GM12878 (cell line): ENCODE results near the gene RASGRP2. TPM values are rescaled to one million over a fixed set of nuclear protein-coding genes. Genes with fewer than 3 reads are reported as not detected.

ENCODE experiments used
- CREB1 ChIP-seq: IDR thresholded peaks from 2 replicates; pipeline ENCODE4 v1.6.1; 2012; ENCODE audit warnings: low read depth, mild to moderate bottlenecking, inconsistent platforms
- IRF4 ChIP-seq: IDR thresholded peaks from 2 replicates; pipeline ENCODE4 v1.6.1; 2011; ENCODE audit warnings: low read depth, low read length
- MEF2B ChIP-seq: fragments of 450-650 bp; IDR thresholded peaks from 2 replicates; pipeline ENCODE4 v1.6.1; 2018; ENCODE audit warnings: mild to moderate bottlenecking, moderate library complexity; ENCODE audit not compliant: partially characterized antibody, poor library complexity, severe bottlenecking
- MTA2 ChIP-seq: fragments of 450-650 bp; IDR thresholded peaks from 2 replicates; pipeline ENCODE4 v1.6.1; 2016; ENCODE audit warnings: low read depth, mild to moderate bottlenecking, moderate library complexity
- MXI1 ChIP-seq: fragments of 150-350 bp; IDR thresholded peaks from 2 replicates; pipeline ENCODE4 v1.6.1; 2011; ENCODE audit warnings: low read depth, mild to moderate bottlenecking, inconsistent platforms, low read length, improper control_type of control experiment
- NBN ChIP-seq: fragments of 450-650 bp; IDR thresholded peaks from 2 replicates; pipeline ENCODE4 v1.6.1; 2016
- RAD21 ChIP-seq: IDR thresholded peaks from 2 replicates; pipeline ENCODE4 v1.6.1; 2011; ENCODE audit warnings: mild to moderate bottlenecking, low read depth, low read length, moderate library complexity; ENCODE audit not compliant: insufficient read depth
- RELA ChIP-seq: fragments of 450-650 bp; IDR thresholded peaks from 2 replicates; pipeline ENCODE4 v1.8.0; 2014; ENCODE audit warnings: borderline replicate concordance; ENCODE audit not compliant: partially characterized antibody
- SP1 ChIP-seq: IDR thresholded peaks from one replicate; pipeline ENCODE4 v1.6.1; 2011; ENCODE audit warnings: low read depth, low read length
- STAT1 ChIP-seq: fragments of 450-650 bp; conservative IDR thresholded peaks from 2 replicates; pipeline ENCODE4 v1.6.1; 2014; ENCODE audit warnings: antibody characterized with exemption, mild to moderate bottlenecking
- TAF1 ChIP-seq: IDR thresholded peaks from 2 replicates; pipeline ENCODE4 v1.6.1; 2011; ENCODE audit warnings: mild to moderate bottlenecking, low read depth, low read length, borderline replicate concordance
- TARDBP ChIP-seq: IDR thresholded peaks from 2 replicates; pipeline ENCODE4 v1.6.1; 2016; ENCODE audit warnings: borderline replicate concordance
- WRNIP1 ChIP-seq: IDR thresholded peaks from 2 replicates; pipeline ENCODE4 v1.6.1; 2011; ENCODE audit warnings: low read depth, low read length, improper control_type of control experiment, borderline replicate concordance
- ZNF217 ChIP-seq: fragments of 450-650 bp; IDR thresholded peaks from 2 replicates; pipeline ENCODE4 v1.6.1; 2017; ENCODE audit warnings: antibody characterized with exemption, mild to moderate bottlenecking
- ZNF384 ChIP-seq: IDR thresholded peaks from 2 replicates; pipeline ENCODE4 v1.6.1; 2012; ENCODE audit warnings: low read depth, mild to moderate bottlenecking, low read length, improper control_type of control experiment, borderline replicate concordance
- polyA plus RNA-seq, 11 experiments: library from polyadenylated mRNA; depleted of rRNA in 4 of 11; unstranded in 6 of 11; stranded (reverse) in 5 of 11; fragments of >200 nt; fragmentation: Nextera tagmentation in 4 of 11; fragmentation: Illumina TruSeq in 1 of 11; extraction: Ambion mirVana in 4 of 11; extraction: Trizol in 1 of 11; gene quantifications; 1 replicate in 1 of 11; 2 replicates in 10 of 11; pipeline versions ENCODE4 v1.2.1 to v1.2.3, GENCODE V29; 2011 to 2016; ENCODE audit warnings: inconsistent platforms in 2 of 11, missing spikeins in 2 of 11, low read depth in 1 of 11
- total RNA-seq, 4 experiments: library from RNA; depleted of rRNA in 3 of 4; stranded (reverse); fragments of >200 nt in 3 of 4; fragmentation: Illumina TruSeq in 1 of 4; extraction: Trizol in 1 of 4; gene quantifications; 2 replicates each; pipeline versions ENCODE4 v1.2.1 to v1.2.3, GENCODE V29; 2013 to 2021
- TF ChIP-seq, protein P1 (sequence below): fragments of 450-650 bp; IDR thresholded peaks from 2 replicates; pipeline ENCODE4 v1.6.1; 2016; ENCODE audit warnings: mild to moderate bottlenecking, moderate library complexity, borderline replicate concordance
- TF ChIP-seq, protein P2 (sequence below): fragments of 450-650 bp; IDR thresholded peaks from 2 replicates; pipeline ENCODE4 v1.6.1; 2016; ENCODE audit warnings: mild to moderate bottlenecking

The RASGRP2 gene
- total and polyA plus RNA-seq, 10 of the 15 experiments (the other 5 are each of a cell fraction or from before 2014, with no cell fraction given): 0.26 to 9.0 (median 5.4) TPM

DNA sequence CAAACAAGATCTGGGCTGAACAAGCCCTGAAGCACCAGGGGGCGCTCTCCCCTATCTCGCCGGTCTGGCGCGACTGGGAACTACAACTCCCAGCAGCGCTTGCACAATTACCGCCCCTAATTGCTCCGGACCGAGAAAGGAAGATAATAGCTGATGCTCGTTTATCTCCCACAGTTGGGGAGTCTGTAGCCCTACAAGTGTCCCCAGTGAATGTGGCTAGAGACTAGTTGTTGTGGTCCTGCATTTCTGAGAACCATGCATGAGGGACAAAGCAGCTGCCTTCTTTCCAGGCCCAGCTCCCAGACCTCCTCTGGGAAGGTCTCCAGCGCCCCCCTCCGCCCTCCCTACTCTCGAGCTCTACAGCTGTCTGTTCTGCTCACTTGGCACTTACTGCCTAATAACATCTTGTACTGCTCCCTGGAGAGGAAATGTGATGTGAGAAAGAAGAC lies 55.4 kb downstream of the RASGRP2 start (continued):
- TF ChIP-seq, protein P1, sequence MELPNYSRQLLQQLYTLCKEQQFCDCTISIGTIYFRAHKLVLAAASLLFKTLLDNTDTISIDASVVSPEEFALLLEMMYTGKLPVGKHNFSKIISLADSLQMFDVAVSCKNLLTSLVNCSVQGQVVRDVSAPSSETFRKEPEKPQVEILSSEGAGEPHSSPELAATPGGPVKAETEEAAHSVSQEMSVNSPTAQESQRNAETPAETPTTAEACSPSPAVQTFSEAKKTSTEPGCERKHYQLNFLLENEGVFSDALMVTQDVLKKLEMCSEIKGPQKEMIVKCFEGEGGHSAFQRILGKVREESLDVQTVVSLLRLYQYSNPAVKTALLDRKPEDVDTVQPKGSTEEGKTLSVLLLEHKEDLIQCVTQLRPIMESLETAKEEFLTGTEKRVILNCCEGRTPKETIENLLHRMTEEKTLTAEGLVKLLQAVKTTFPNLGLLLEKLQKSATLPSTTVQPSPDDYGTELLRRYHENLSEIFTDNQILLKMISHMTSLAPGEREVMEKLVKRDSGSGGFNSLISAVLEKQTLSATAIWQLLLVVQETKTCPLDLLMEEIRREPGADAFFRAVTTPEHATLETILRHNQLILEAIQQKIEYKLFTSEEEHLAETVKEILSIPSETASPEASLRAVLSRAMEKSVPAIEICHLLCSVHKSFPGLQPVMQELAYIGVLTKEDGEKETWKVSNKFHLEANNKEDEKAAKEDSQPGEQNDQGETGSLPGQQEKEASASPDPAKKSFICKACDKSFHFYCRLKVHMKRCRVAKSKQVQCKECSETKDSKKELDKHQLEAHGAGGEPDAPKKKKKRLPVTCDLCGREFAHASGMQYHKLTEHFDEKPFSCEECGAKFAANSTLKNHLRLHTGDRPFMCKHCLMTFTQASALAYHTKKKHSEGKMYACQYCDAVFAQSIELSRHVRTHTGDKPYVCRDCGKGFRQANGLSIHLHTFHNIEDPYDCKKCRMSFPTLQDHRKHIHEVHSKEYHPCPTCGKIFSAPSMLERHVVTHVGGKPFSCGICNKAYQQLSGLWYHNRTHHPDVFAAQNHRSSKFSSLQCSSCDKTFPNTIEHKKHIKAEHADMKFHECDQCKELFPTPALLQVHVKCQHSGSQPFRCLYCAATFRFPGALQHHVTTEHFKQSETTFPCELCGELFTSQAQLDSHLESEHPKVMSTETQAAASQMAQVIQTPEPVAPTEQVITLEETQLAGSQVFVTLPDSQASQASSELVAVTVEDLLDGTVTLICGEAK: no peak; the same call in 1 of the 2 replicates
- TF ChIP-seq MXI1 (no peak), RAD21 (peak; percentile 69), SP1 (peak; percentile 62), STAT1 (peak; percentile 97), TARDBP (peak; percentile 88), MTA2 (peak; percentile 62; the same call in 1 of the 2 replicates), IRF4 (0 out of 2 replicates have a peak, but pooled peaks have one; percentile 27), ZNF217 (no peak), CREB1 (peak; percentile 50; the same call in 1 of the 2 replicates), NBN (0 out of 2 replicates have a peak, but pooled peaks have one; percentile 61), WRNIP1 (0 out of 2 replicates have a peak, but pooled peaks have one; percentile 40), RELA (peak; percentile 59), TAF1 (no peak), ZNF384 (no peak), MEF2B (peak; percentile 17)
- TF ChIP-seq, protein P2, sequence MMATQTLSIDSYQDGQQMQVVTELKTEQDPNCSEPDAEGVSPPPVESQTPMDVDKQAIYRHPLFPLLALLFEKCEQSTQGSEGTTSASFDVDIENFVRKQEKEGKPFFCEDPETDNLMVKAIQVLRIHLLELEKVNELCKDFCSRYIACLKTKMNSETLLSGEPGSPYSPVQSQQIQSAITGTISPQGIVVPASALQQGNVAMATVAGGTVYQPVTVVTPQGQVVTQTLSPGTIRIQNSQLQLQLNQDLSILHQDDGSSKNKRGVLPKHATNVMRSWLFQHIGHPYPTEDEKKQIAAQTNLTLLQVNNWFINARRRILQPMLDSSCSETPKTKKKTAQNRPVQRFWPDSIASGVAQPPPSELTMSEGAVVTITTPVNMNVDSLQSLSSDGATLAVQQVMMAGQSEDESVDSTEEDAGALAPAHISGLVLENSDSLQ: 0 out of 2 replicates have a peak, but pooled peaks have one; percentile 4
